ENCODE results near the gene HJV. TPM values are rescaled to one million over a fixed set of nuclear protein-coding genes. Genes with fewer than 3 reads are reported as not detected.

HJV gene
- total RNA-seq, 1 donor from 2014 or later: not detected

DNA sequence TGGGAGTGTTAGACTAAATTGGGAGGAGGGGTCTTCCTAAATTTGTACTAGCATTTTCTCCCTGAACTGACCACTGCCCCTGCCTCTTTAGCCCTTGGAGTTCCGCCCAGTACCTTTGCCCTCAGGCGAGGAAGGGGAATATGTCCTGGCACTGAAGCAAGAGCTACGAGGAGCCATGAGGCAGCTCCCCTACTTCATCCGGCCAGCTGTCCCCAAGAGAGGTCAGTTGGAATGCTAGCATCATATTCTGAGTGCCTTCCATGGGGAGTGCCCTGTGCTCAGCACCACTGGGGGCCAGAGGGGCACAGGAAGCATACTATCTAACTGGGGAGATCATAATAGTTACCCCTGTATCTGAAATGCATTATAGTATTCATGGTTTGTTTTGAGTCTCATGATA lies 46.3 kb downstream of the HJV start:
- H3K36me3 Mint-ChIP-seq (ENCODE audit: unreplicated experiment): peaks cover 2% of the 10 kb centered on the region
- no peak overlapping the region for H3K27ac Mint-ChIP-seq (ENCODE audit: unreplicated experiment)
- H3K9me3 Mint-ChIP-seq (ENCODE audit: unreplicated experiment): no peaks in the 10 kb centered on the region
- H3K4me3 Mint-ChIP-seq (ENCODE audit: unreplicated experiment): no peak overlapping the region
- H3K4me1 Mint-ChIP-seq (ENCODE audit: unreplicated experiment): peaks cover 10% of the 10 kb centered on the region
- DNase-seq (ENCODE audit: extremely low spot score, unreplicated experiment): no peak
- H3K27me3 Mint-ChIP-seq (ENCODE audit: unreplicated experiment): no peaks in the 10 kb centered on the region
- TF ChIP-seq, protein P1, sequence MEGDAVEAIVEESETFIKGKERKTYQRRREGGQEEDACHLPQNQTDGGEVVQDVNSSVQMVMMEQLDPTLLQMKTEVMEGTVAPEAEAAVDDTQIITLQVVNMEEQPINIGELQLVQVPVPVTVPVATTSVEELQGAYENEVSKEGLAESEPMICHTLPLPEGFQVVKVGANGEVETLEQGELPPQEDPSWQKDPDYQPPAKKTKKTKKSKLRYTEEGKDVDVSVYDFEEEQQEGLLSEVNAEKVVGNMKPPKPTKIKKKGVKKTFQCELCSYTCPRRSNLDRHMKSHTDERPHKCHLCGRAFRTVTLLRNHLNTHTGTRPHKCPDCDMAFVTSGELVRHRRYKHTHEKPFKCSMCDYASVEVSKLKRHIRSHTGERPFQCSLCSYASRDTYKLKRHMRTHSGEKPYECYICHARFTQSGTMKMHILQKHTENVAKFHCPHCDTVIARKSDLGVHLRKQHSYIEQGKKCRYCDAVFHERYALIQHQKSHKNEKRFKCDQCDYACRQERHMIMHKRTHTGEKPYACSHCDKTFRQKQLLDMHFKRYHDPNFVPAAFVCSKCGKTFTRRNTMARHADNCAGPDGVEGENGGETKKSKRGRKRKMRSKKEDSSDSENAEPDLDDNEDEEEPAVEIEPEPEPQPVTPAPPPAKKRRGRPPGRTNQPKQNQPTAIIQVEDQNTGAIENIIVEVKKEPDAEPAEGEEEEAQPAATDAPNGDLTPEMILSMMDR (IDR thresholded peaks at IDR 0.05): no peak

DNA sequence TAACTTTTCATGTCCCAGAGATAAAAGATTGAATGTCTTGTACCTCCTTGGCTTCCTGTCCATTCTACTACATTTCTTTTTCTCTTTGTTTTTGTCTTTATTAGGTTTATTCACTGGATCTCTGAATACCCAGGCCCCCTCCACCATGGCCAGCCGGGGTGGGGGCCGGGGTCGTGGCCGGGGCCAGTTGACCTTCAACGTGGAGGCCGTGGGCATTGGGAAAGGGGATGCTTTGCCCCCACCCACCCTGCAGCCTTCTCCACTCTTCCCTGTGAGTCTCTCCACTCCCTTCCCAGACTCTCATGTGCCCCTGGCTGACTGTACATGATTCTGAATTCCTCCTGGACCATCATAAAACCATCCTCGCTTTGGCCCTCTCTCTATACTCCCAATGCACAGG lies 46.8 kb downstream of the HJV start:
- Mint-ChIP-seq H3K36me3 (ENCODE audit: unreplicated experiment) (peaks cover 2% of the 10 kb centered on the region), H3K4me1 (ENCODE audit: unreplicated experiment) (peaks cover 10% of the 10 kb centered on the region), H3K27me3 (ENCODE audit: unreplicated experiment) (no peaks in the 10 kb centered on the region), H3K9me3 (ENCODE audit: unreplicated experiment) (no peaks in the 10 kb centered on the region), H3K4me3 (ENCODE audit: unreplicated experiment) (no peak overlapping the region), H3K27ac (ENCODE audit: unreplicated experiment) (no peak overlapping the region)
- TF ChIP-seq, protein P1 (IDR thresholded peaks at IDR 0.05): no peak
- DNase-seq (ENCODE audit: extremely low spot score, unreplicated experiment): no peak

DNA sequence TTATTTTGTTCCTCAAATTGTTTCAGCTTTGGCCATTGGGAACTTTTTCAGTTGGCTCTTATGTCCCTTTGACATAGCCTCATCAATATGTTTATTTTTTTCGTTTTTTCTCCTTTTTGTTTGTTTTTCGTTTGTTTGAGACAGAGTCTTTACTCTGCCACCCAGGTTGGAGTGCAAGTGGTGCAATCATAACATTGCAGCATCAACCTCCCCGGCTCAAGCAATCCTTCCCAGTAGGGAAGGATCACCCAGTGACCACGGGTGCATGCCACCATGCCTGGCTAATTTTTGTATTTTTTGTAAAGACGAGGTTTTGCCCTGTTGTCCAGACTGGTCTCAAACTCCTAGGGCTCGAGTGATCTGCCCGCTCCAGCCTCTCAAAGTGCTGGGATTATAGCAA lies 49.0 kb downstream of the HJV start:
- no peak for DNase-seq (ENCODE audit: extremely low spot score, unreplicated experiment)

More for the DNA sequence above, 49.0 kb downstream of the HJV start:
- peaks cover 6% of the 10 kb centered on the region for H3K36me3 Mint-ChIP-seq (ENCODE audit: unreplicated experiment)
- peaks cover 12% of the 10 kb centered on the region for H3K4me1 Mint-ChIP-seq (ENCODE audit: unreplicated experiment)
- no peak overlapping the region for H3K27ac Mint-ChIP-seq (ENCODE audit: unreplicated experiment)
- peaks cover 2% of the 10 kb centered on the region for H3K9me3 Mint-ChIP-seq (ENCODE audit: unreplicated experiment)
- no peak overlapping the region for H3K4me3 Mint-ChIP-seq (ENCODE audit: unreplicated experiment)
- no peaks in the 10 kb centered on the region for H3K27me3 Mint-ChIP-seq (ENCODE audit: unreplicated experiment)
- TF ChIP-seq, protein P1 (IDR thresholded peaks at IDR 0.05): no peak

Other genes starting within 250 kb of the HJV start
- gene RNF115, start 197.6 kb downstream of the HJV start, total RNA-seq: 15.9 and 16.6 TPM in 2 replicates
- gene POLR3C, start 197.5 kb downstream of the HJV start, total RNA-seq: 33.4 and 37.0 TPM in 2 replicates
- 2.4 and 4.3 TPM in 2 replicates for gene NUDT17, start 176.1 kb downstream of the HJV start, total RNA-seq
- 47.0 and 48.7 TPM in 2 replicates for gene PIAS3, start 162.7 kb downstream of the HJV start, total RNA-seq
- gene ANKRD35, start 135.9 kb downstream of the HJV start, total RNA-seq: not detected in 2 replicates
- 34.4 and 40.3 TPM in 2 replicates for gene ITGA10, start 111.7 kb downstream of the HJV start, total RNA-seq
- gene PEX11B, start 103.0 kb downstream of the HJV start, total RNA-seq: 29.8 and 36.5 TPM in 2 replicates
- gene RBM8A, start 94.3 kb downstream of the HJV start, total RNA-seq: 108 and 114 TPM in 2 replicates
- 52.2 and 54.0 TPM in 2 replicates for gene LIX1L, start 63.7 kb downstream of the HJV start, total RNA-seq
- 1.1 and 1.2 TPM in 2 replicates for gene ANKRD34A, start 57.2 kb downstream of the HJV start, total RNA-seq
- 21.7 and 22.4 TPM in 2 replicates for gene POLR3GL, start 57.0 kb downstream of the HJV start, total RNA-seq
- gene TXNIP, start 25.2 kb downstream of the HJV start, total RNA-seq: 246 and 274 TPM in 2 replicates
- 5.1 and 5.3 TPM in 2 replicates for gene NBPF10, start 123.1 kb upstream of the HJV start, total RNA-seq
- gene NOTCH2NLA, start 207.3 kb upstream of the HJV start, total RNA-seq: 64.0 and 66.8 TPM in 2 replicates